Neural cell (in vitro differentiated cells): Measurements from ENCODE around the gene ANKRD52. TPM values are rescaled to one million over a fixed set of nuclear protein-coding genes. Genes with fewer than 3 reads are reported as not detected.
A peak's percentile ranks its signal among the peaks of the same experiment; 100 is the strongest.

Experiments
- H2AFZ ChIP-seq: fragments of 200-600, 300-800 bp; sonication (generic), shearing (Covaris generic); 2 replicates; pipeline ENCODE4 v1.6.0; 2014; ENCODE audit warnings: low read depth, mild to moderate bottlenecking, antibody characterized with exemption, low read length, moderate library complexity
- H3F3A ChIP-seq: fragments of 200-600 bp; shearing (Covaris generic); 2 replicates; pipeline ENCODE4 v1.6.1; 2016; ENCODE audit warnings: mild to moderate bottlenecking, moderate library complexity, mixed read lengths, antibody characterized with exemption, low read length; ENCODE audit not compliant: insufficient read depth, poor library complexity, severe bottlenecking
- H3K27ac ChIP-seq: fragments of 200-600, 300-800 bp; sonication (generic), shearing (Covaris generic); 2 replicates; pipeline ENCODE4 v1.5.1; 2014; ENCODE audit warnings: mild to moderate bottlenecking, low read length, moderate library complexity
- H3K27me3 ChIP-seq: fragments of 300-800, 200-600 bp; sonication (generic), shearing (Covaris generic); 2 replicates; pipeline ENCODE4 v1.6.0; 2014; ENCODE audit warnings: mild to moderate bottlenecking, low read depth, low read length, moderate library complexity; ENCODE audit not compliant: insufficient read depth
- H3K36me3 ChIP-seq: fragments of 300-800, 200-600 bp; sonication (generic), shearing (Covaris generic); 2 replicates; pipeline ENCODE4 v1.5.1; 2014; ENCODE audit warnings: mild to moderate bottlenecking, antibody characterized with exemption, low read length, moderate library complexity; ENCODE audit not compliant: insufficient read depth
- H3K4me2 ChIP-seq: fragments of 300-800, 200-600 bp; sonication (generic), shearing (Covaris generic); 2 replicates; pipeline ENCODE4 v1.6.0; 2014; ENCODE audit warnings: mild to moderate bottlenecking, low read length
- H3K4me3 ChIP-seq: fragments of 300-800, 200-600 bp; sonication (generic), shearing (Covaris generic); 2 replicates; pipeline ENCODE4 v1.5.1; 2014; ENCODE audit warnings: mild to moderate bottlenecking, low read length, moderate library complexity
- H3K79me2 ChIP-seq: fragments of 200-600 bp; shearing (Covaris generic); replicated peaks from 2 replicates; pipeline ENCODE4 v1.6.0; 2014; ENCODE audit warnings: mild to moderate bottlenecking, low read length, moderate library complexity; ENCODE audit not compliant: insufficient read depth
- H3K9ac ChIP-seq: fragments of 300-800, 200-600 bp; sonication (generic), shearing (Covaris generic); 2 replicates; pipeline ENCODE4 v1.6.1; 2016; ENCODE audit warnings: mild to moderate bottlenecking, low read length, mixed read lengths
- H3K9me2 ChIP-seq: fragments of 200-600 bp; shearing (Covaris generic); 2 replicates; pipeline ENCODE4 v1.6.1; 2016; ENCODE audit warnings: mild to moderate bottlenecking, low read length, mixed read lengths; ENCODE audit not compliant: insufficient read depth
- H3K9me3 ChIP-seq: fragments of 200-600, 300-800 bp; sonication (generic), shearing (Covaris generic); 2 replicates; pipeline ENCODE4 v1.6.1; 2016; ENCODE audit warnings: mild to moderate bottlenecking, mixed run types, low read length, moderate library complexity, mixed read lengths
- H4K20me1 ChIP-seq: fragments of 200-600 bp; shearing (Covaris generic); 2 replicates; pipeline ENCODE4 v1.6.1; 2016; ENCODE audit warnings: mild to moderate bottlenecking, mixed run types; ENCODE audit not compliant: insufficient read depth
- EP300 ChIP-seq: fragments of 450-650 bp; conservative IDR thresholded peaks from 2 replicates; pipeline ENCODE4 v1.6.1; 2014; ENCODE audit warnings: antibody characterized with exemption, mild to moderate bottlenecking, moderate library complexity; ENCODE audit not compliant: poor library complexity, severe bottlenecking
- EZH2 ChIP-seq: fragments of 200-600, 300-800 bp; shearing (Covaris generic), sonication (generic); IDR thresholded peaks from 2 replicates; pipeline ENCODE4 v1.6.1; 2014; ENCODE audit warnings: antibody characterized with exemption, low read length, borderline replicate concordance, mild to moderate bottlenecking; ENCODE audit not compliant: insufficient read depth, poor library complexity, severe bottlenecking
- MXI1 ChIP-seq: fragments of 450-650 bp; conservative IDR thresholded peaks from 2 replicates; pipeline ENCODE4 v1.6.1; 2014; ENCODE audit warnings: antibody characterized with exemption, mild to moderate bottlenecking; ENCODE audit not compliant: poor library complexity, severe bottlenecking
- POLR2AphosphoS5 ChIP-seq: IDR thresholded peaks from 2 replicates; pipeline ENCODE4 v1.6.1; 2012
- RAD21 ChIP-seq: fragments of 450-650 bp; conservative IDR thresholded peaks from 2 replicates; pipeline ENCODE4 v1.6.1; 2014; ENCODE audit warnings: antibody characterized with exemption, mild to moderate bottlenecking, moderate library complexity
- SMC3 ChIP-seq: fragments of 450-650 bp; conservative IDR thresholded peaks from 2 replicates; pipeline ENCODE4 v1.6.1; 2014; ENCODE audit warnings: antibody characterized with exemption, mild to moderate bottlenecking, moderate library complexity; ENCODE audit not compliant: poor library complexity
- TAF1 ChIP-seq: IDR thresholded peaks from 2 replicates; pipeline ENCODE4 v1.6.1; 2012; ENCODE audit warnings: low read depth
- polyA plus RNA-seq: library from polyadenylated mRNA; depleted of rRNA; stranded (reverse); fragments of >200 nt; gene quantifications from 2 replicates; pipeline ENCODE4 v1.2.3, GENCODE V29; 2014
- TF ChIP-seq, protein P1 (sequence below): IDR thresholded peaks from 2 replicates; pipeline ENCODE4 v1.6.1; 2012; ENCODE audit warnings: borderline replicate concordance
- TF ChIP-seq, protein P2 (sequence below): fragments of 450-650 bp; IDR thresholded peaks from 2 replicates; pipeline ENCODE4 v1.5.1; 2014; ENCODE audit warnings: antibody characterized with exemption, mild to moderate bottlenecking, moderate library complexity; ENCODE audit not compliant: poor library complexity, severe bottlenecking

The ANKRD52 gene
- polyA plus RNA-seq, 1 donor from 2014 or later = 7.3 TPM

DNA sequence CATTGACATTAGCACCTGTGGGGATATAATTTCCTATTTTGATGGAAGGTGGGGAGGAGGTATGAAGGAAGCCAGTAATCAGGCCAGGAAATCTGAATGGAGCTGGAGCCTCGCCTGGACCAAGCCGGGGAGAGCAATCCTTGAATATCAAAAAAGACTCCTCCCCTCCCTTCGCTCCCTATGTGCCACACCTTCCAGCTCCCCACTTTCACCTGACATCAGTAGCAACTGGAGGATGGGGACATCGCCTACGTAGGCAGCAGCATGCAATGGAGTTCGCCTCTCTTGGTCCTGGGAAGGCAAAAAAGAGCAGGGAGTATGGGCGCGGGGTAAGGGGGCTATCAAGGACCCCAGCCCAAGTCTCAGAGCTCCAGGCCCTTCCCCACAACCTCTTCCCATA is 1.1 kb downstream of the ANKRD52 start:
- H3K79me2 ChIP-seq = peaks cover 21% of the 10 kb centered on the region
- peaks cover 7% of the 10 kb centered on the region for H3K36me3 ChIP-seq
- TF ChIP-seq, protein P1, sequence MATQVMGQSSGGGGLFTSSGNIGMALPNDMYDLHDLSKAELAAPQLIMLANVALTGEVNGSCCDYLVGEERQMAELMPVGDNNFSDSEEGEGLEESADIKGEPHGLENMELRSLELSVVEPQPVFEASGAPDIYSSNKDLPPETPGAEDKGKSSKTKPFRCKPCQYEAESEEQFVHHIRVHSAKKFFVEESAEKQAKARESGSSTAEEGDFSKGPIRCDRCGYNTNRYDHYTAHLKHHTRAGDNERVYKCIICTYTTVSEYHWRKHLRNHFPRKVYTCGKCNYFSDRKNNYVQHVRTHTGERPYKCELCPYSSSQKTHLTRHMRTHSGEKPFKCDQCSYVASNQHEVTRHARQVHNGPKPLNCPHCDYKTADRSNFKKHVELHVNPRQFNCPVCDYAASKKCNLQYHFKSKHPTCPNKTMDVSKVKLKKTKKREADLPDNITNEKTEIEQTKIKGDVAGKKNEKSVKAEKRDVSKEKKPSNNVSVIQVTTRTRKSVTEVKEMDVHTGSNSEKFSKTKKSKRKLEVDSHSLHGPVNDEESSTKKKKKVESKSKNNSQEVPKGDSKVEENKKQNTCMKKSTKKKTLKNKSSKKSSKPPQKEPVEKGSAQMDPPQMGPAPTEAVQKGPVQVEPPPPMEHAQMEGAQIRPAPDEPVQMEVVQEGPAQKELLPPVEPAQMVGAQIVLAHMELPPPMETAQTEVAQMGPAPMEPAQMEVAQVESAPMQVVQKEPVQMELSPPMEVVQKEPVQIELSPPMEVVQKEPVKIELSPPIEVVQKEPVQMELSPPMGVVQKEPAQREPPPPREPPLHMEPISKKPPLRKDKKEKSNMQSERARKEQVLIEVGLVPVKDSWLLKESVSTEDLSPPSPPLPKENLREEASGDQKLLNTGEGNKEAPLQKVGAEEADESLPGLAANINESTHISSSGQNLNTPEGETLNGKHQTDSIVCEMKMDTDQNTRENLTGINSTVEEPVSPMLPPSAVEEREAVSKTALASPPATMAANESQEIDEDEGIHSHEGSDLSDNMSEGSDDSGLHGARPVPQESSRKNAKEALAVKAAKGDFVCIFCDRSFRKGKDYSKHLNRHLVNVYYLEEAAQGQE = no peak
- no peak for TF ChIP-seq RAD21
- no peak for TF ChIP-seq TAF1
- no peak for TF ChIP-seq EZH2
- TF ChIP-seq, protein P2, sequence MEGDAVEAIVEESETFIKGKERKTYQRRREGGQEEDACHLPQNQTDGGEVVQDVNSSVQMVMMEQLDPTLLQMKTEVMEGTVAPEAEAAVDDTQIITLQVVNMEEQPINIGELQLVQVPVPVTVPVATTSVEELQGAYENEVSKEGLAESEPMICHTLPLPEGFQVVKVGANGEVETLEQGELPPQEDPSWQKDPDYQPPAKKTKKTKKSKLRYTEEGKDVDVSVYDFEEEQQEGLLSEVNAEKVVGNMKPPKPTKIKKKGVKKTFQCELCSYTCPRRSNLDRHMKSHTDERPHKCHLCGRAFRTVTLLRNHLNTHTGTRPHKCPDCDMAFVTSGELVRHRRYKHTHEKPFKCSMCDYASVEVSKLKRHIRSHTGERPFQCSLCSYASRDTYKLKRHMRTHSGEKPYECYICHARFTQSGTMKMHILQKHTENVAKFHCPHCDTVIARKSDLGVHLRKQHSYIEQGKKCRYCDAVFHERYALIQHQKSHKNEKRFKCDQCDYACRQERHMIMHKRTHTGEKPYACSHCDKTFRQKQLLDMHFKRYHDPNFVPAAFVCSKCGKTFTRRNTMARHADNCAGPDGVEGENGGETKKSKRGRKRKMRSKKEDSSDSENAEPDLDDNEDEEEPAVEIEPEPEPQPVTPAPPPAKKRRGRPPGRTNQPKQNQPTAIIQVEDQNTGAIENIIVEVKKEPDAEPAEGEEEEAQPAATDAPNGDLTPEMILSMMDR = no peak
- no peak for TF ChIP-seq POLR2AphosphoS5
- TF ChIP-seq SMC3 = no peak
- TF ChIP-seq MXI1 = no peak
- TF ChIP-seq EP300 = no peak
- peak overlapping the region; percentile 96 for H3K4me3 ChIP-seq
- peak overlapping the region; percentile 96 for H3K9ac ChIP-seq
- H4K20me1 ChIP-seq = no peaks in the 10 kb centered on the region
- no peaks in the 10 kb centered on the region for H3K9me2 ChIP-seq
- H3K27me3 ChIP-seq = no peaks in the 10 kb centered on the region
- H3K27ac ChIP-seq = peak overlapping the region; percentile 80
- H3K9me3 ChIP-seq = no peaks in the 10 kb centered on the region
- H2AFZ ChIP-seq = peak overlapping the region; percentile 57
- H3F3A ChIP-seq = no peaks in the 10 kb centered on the region
- H3K4me2 ChIP-seq = peak overlapping the region; percentile 90

DNA sequence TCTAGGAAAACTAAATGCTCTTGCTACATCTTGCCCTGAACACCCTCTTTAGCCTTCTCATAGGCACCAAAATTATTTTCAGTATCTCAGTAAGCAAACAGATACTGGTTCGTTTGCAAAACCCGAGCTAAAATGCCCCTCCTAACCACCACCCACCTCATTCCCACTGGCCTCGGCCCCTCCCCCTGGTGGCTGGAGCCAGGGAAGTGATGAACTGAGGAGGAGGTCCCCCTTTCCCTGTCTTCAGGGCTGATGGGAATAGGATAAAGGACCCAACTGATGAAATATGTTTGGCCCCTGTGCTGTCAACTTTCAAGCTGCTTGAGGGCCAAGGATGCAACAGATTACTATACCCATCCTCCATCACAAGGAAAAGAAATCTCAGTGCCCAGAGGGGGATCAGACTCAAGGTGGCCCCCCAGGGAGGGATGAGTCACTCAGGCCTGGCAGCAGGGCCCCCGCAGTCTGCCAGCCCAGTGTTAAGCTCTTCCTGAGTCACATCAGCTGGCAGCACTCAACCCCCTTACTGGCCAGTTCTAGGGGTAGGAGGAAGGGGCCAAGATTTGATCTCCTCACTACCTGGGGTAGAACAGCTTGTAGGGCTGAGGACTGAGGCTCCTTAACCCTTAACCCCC is 1.7 kb downstream of the ANKRD52 start:
- no peak for TF ChIP-seq POLR2AphosphoS5
- TF ChIP-seq MXI1 = no peak
- TF ChIP-seq, protein P2 = no peak
- TF ChIP-seq EZH2 = no peak
- TF ChIP-seq SMC3 = no peak
- TF ChIP-seq RAD21 = no peak
- TF ChIP-seq, protein P1 = no peak
- TF ChIP-seq TAF1 = no peak
- no peak for TF ChIP-seq EP300
- no peak overlapping the region for H2AFZ ChIP-seq
- peaks cover 7% of the 10 kb centered on the region for H3K36me3 ChIP-seq
- no peaks in the 10 kb centered on the region for H3F3A ChIP-seq
- peak overlapping the region; percentile 96 for H3K4me3 ChIP-seq
- H3K9me2 ChIP-seq = no peaks in the 10 kb centered on the region
- peaks cover 21% of the 10 kb centered on the region for H3K79me2 ChIP-seq
- no peak overlapping the region for H3K27ac ChIP-seq
- peak overlapping the region; percentile 96 for H3K9ac ChIP-seq
- no peaks in the 10 kb centered on the region for H3K27me3 ChIP-seq
- peak overlapping the region; percentile 90 for H3K4me2 ChIP-seq
- no peaks in the 10 kb centered on the region for H3K9me3 ChIP-seq
- H4K20me1 ChIP-seq = no peaks in the 10 kb centered on the region
